Neuronal stem cell (in vitro differentiated cells): Measurements from ENCODE around the gene OR10A5.
A peak's percentile ranks its signal among the peaks of the same experiment; 100 is the strongest.

Experiments
- DNase-seq: peaks from one replicate; pipeline ENCODE4 v3.0.0-alpha.2; 2013; ENCODE audit warnings: low spot score
- H2AFZ ChIP-seq: one replicate; pipeline ENCODE4 v1.6.1; 2013; ENCODE audit warnings: mild to moderate bottlenecking, low read length, inconsistent platforms
- H2AK5ac ChIP-seq: 2 replicates; pipeline ENCODE4 v1.6.1; 2013; ENCODE audit warnings: low read depth, mild to moderate bottlenecking, inconsistent platforms, low read length, moderate library complexity, mixed read lengths
- H2BK120ac ChIP-seq: 2 replicates; pipeline ENCODE4 v1.6.1; 2013; ENCODE audit warnings: low read depth, mild to moderate bottlenecking, inconsistent platforms, low read length, moderate library complexity, mixed read lengths
- H2BK12ac ChIP-seq: one replicate; pipeline ENCODE4 v1.6.1; 2013; ENCODE audit warnings: low read length, inconsistent platforms
- H2BK15ac ChIP-seq: 2 replicates; pipeline ENCODE4 v1.6.1; 2013; ENCODE audit warnings: mild to moderate bottlenecking, low read length, inconsistent platforms, mixed read lengths
- H2BK5ac ChIP-seq: one replicate; pipeline ENCODE4 v1.6.1; 2013; ENCODE audit warnings: inconsistent platforms, mild to moderate bottlenecking, low read length, moderate library complexity
- H3K14ac ChIP-seq: one replicate; pipeline ENCODE4 v1.6.1; 2013; ENCODE audit warnings: low read length, inconsistent platforms
- H3K18ac ChIP-seq: 2 replicates; pipeline ENCODE4 v1.6.1; 2013; ENCODE audit warnings: low read length, inconsistent platforms
- H3K23ac ChIP-seq: 2 replicates; pipeline ENCODE4 v1.6.1; 2013; ENCODE audit warnings: low read depth, mild to moderate bottlenecking, mixed read lengths, low read length, inconsistent platforms; ENCODE audit not compliant: poor library complexity
- H3K27ac ChIP-seq: replicated peaks from 3 replicates; pipeline ENCODE4 v1.5.1; 2013; ENCODE audit warnings: low read length, inconsistent platforms
- H3K27me3 ChIP-seq, 3 experiments: 2 replicates each; pipeline ENCODE4 v1.6.1; 2013; ENCODE audit warnings: low read length in 3 of 3, mild to moderate bottlenecking in 2 of 3, inconsistent platforms in 1 of 3, low read depth in 1 of 3, mixed read lengths in 1 of 3, moderate library complexity in 1 of 3; ENCODE audit not compliant: control insufficient read depth in 3 of 3, insufficient read depth in 3 of 3
- H3K36me3 ChIP-seq, 2 donors: replicated peaks in 1 of 2; 2 replicates each; pipeline ENCODE4 v1.6.1; 2013; ENCODE audit warnings: low read length in 2 of 2; ENCODE audit not compliant: control insufficient read depth in 2 of 2, insufficient read depth in 2 of 2
- H3K4ac ChIP-seq: 2 replicates; pipeline ENCODE4 v1.6.1; 2013; ENCODE audit warnings: inconsistent platforms, mild to moderate bottlenecking, low read length, moderate library complexity
- H3K4me1 ChIP-seq, 2 donors: 1 replicate in 1 of 2; 2 replicates in 1 of 2; pipeline ENCODE4 v1.6.1; 2013; ENCODE audit warnings: low read length in 2 of 2, low read depth in 1 of 2; ENCODE audit not compliant: control insufficient read depth in 2 of 2, insufficient read depth in 1 of 2
- H3K4me2 ChIP-seq: one replicate; pipeline ENCODE4 v1.6.1; 2013; ENCODE audit warnings: mild to moderate bottlenecking, low read length, inconsistent platforms; ENCODE audit not compliant: insufficient read depth, poor library complexity, severe bottlenecking
- H3K4me3 ChIP-seq, 2 donors: 2 replicates each; pipeline ENCODE4 v1.5.1; 2013; ENCODE audit warnings: low read length in 2 of 2, mild to moderate bottlenecking in 2 of 2, inconsistent platforms in 1 of 2, moderate library complexity in 1 of 2
- H3K79me1 ChIP-seq: one replicate; pipeline ENCODE4 v1.6.1; 2013; ENCODE audit warnings: low read depth, mild to moderate bottlenecking, inconsistent platforms, low read length, moderate library complexity
- H3K9ac ChIP-seq: one replicate; pipeline ENCODE4 v1.6.1; 2013; ENCODE audit warnings: mild to moderate bottlenecking, low read depth, low read length, inconsistent platforms; ENCODE audit not compliant: poor library complexity
- H3K9me3 ChIP-seq, 2 donors: replicated peaks in 1 of 2; 2 replicates each; pipeline versions ENCODE3 to v1.6.1; 2013; ENCODE audit warnings: low read length in 2 of 2, mild to moderate bottlenecking in 2 of 2, inconsistent platforms in 1 of 2, low read depth in 1 of 2, mixed read lengths in 1 of 2, moderate library complexity in 1 of 2; ENCODE audit not compliant: control insufficient read depth in 2 of 2, insufficient read depth in 1 of 2
- H4K8ac ChIP-seq: one replicate; pipeline ENCODE4 v1.6.1; 2013; ENCODE audit warnings: low read depth, mild to moderate bottlenecking, inconsistent platforms, low read length, moderate library complexity
- H4K91ac ChIP-seq: one replicate; pipeline ENCODE4 v1.6.1; 2013; ENCODE audit warnings: low read length, low read depth, mild to moderate bottlenecking, inconsistent platforms; ENCODE audit not compliant: poor library complexity
- WGBS, 2 donors: extraction: QIAGEN DNeasy Blood & Tissue Kit; methylation state at CpG; one replicate each; pipeline ENCODE4 v1.1.7; 2013; ENCODE audit warnings: missing lambda C conversion rate in 2 of 2, mixed read lengths in 1 of 2; ENCODE audit not compliant: insufficient read length in 2 of 2, insufficient replicate concordance in 1 of 2; ENCODE audit errors: extremely low coverage in 2 of 2; 5-methylcytosine and 5-hydroxymethylcytosine counted together

The OR10A5 gene

DNA sequence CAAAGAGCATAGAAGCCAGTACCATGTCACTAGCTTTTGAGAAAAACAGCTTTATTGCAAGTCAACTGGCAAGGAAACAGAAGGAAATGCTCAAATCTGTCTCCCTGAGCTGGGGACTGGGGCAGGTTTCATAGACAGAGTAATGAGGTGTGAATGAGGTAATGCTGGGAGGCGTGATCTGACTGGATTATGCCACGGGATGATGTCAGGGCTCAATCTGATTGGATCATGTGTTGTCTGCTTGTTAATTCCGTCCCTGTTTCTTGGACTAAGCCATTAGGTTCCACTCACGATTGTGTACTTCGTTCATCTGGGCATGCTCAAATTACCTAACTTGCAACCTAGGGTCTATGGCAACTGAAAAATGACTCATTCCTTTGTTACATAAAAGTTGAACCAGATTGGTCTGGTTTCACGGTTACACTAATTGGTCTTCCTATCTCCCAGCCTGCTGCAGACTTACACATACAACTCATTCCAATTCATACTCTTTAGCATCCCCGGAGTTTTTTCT, 20.2 kb upstream of the OR10A5 start:
- Histone ChIP-seq H3K79me1 (no peaks in the 10 kb centered on the region), H2AK5ac (no peak overlapping the region), H3K4ac (no peak overlapping the region), H3K18ac (no peak overlapping the region), H2BK12ac (no peak overlapping the region), H3K27ac (no peak overlapping the region), H3K23ac (no peak overlapping the region), H2BK5ac (no peak overlapping the region), H3K4me2 (no peak overlapping the region), H3K36me3 (no peaks in the 10 kb centered on the region), H2BK120ac (no peak overlapping the region), H3K27me3 (no peaks in the 10 kb centered on the region), H3K9me3 (peaks cover 0 to 3% of the 10 kb centered on the region in 2 donors), H3K9ac (no peak overlapping the region), H2AFZ (peak overlapping the region; percentile 8), H2BK15ac (no peak overlapping the region), H4K8ac (no peak overlapping the region), H4K91ac (no peak overlapping the region), H3K14ac (no peak overlapping the region), H3K4me3 (no peak overlapping the region), H3K4me1 (no peaks in the 10 kb centered on the region)
- DNase-seq, result no peak
- WGBS, 2 donors, result no CpG with 5 or more reads among the region's 7 CpGs

DNA sequence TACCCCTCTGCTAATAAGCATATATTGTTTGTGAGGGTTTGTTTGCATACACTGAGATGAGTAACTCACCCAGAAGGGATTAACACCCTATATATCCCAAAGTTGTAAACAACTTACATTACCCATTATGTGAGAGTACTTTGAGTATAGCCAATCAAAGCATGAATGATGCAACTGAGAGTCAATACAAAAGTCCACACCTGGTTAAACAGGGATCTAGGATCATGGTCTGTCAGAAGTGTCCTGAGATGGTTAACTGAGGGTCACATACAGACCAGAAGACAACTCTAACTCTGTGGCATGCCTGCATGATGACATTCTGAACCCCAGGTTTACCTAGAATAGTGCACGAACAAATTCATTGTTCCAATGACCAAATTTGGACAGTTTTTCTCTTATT, 17.4 kb upstream of the OR10A5 start:
- DNase-seq, result no peak
- Histone ChIP-seq H2AK5ac (no peak overlapping the region), H3K4ac (no peak overlapping the region), H2BK15ac (no peak overlapping the region), H3K9ac (no peak overlapping the region), H3K79me1 (no peaks in the 10 kb centered on the region), H3K27me3 (no peaks in the 10 kb centered on the region), H3K36me3 (no peaks in the 10 kb centered on the region), H3K4me1 (peaks cover 0 to under 1% of the 10 kb centered on the region in 2 donors), H3K9me3 (no peaks in the 10 kb centered on the region), H3K4me2 (no peak overlapping the region), H2BK5ac (no peak overlapping the region), H3K14ac (no peak overlapping the region), H3K18ac (no peak overlapping the region), H3K4me3 (no peak overlapping the region), H4K8ac (no peak overlapping the region), H2BK12ac (no peak overlapping the region), H2BK120ac (no peak overlapping the region), H3K27ac (no peak overlapping the region), H2AFZ (no peak overlapping the region), H3K23ac (no peak overlapping the region), H4K91ac (no peak overlapping the region)
- no CpG with 5 or more reads among the region's 1 CpG for WGBS, 2 donors

DNA sequence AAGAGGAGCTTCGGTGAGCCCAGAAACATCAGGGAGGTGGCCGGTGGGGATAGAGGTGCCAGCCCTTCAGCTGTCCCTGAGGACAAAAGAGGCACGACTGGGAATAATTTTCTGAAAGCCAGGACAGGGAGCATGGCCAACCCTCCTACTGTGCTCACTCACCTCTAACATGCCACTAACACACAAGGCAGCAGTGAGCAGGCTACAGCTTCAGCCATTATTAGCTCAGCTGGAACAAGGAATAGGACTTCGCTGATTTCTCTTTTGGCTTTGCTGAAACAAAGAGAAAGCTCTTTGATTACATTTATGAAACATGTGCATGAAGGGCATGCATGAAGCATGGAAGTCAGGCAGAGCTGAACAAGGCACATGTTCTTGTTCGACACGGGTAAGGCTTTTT, 12.1 kb upstream of the OR10A5 start:
- no peak overlapping the region for H3K4me3 ChIP-seq
- H2AFZ ChIP-seq, result peak overlapping the region; percentile 65
- H2BK5ac ChIP-seq, result no peak overlapping the region
- H3K9me3 ChIP-seq, result no peaks in the 10 kb centered on the region
- no peak overlapping the region for H2BK15ac ChIP-seq
- H3K18ac ChIP-seq, result no peak overlapping the region
- no peaks in the 10 kb centered on the region for H3K36me3 ChIP-seq
- no peak overlapping the region for H4K8ac ChIP-seq
- no peaks in the 10 kb centered on the region for H3K79me1 ChIP-seq
- no peak overlapping the region for H2AK5ac ChIP-seq
- H3K14ac ChIP-seq, result no peak overlapping the region
- H3K4ac ChIP-seq, result no peak overlapping the region
- H3K27me3 ChIP-seq, result no peaks in the 10 kb centered on the region
- no peak overlapping the region for H3K4me2 ChIP-seq
- H3K9ac ChIP-seq, result no peak overlapping the region
- peaks cover 5 to 8% of the 10 kb centered on the region in 2 donors for H3K4me1 ChIP-seq
- no peak overlapping the region for H2BK120ac ChIP-seq
- H3K23ac ChIP-seq, result no peak overlapping the region
- H2BK12ac ChIP-seq, result no peak overlapping the region
- no CpG with 5 or more reads among the region's 6 CpGs for WGBS, 2 donors
- DNase-seq, result no peak
- no peak overlapping the region for H4K91ac ChIP-seq
- no peak overlapping the region for H3K27ac ChIP-seq

DNA sequence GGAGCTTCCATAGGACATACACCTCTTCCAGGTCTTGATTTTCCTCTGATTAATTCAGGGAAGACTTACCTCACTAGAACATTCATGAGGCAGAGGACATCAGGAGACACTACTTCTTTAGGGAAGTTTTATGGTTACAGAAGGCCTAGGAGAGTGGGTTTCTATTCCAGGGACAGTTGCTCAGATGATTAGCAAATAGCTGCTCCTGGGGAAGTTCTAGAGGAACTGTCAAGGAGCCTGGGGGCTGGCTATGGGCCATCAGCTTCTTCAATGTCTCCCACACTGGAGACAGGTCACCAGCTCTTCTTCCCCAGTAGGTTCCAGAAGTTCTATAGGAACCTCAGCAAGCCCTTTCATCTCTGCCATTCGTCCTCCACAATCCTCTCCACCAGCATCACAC, 11.5 kb upstream of the OR10A5 start:
- Histone ChIP-seq H4K91ac (no peak overlapping the region), H2AK5ac (no peak overlapping the region)
- WGBS, 2 donors, result no CpG with 5 or more reads among the region's 1 CpG

More for the DNA sequence above, 11.5 kb upstream of the OR10A5 start:
- Histone ChIP-seq H3K27ac (no peak overlapping the region), H3K9me3 (no peaks in the 10 kb centered on the region), H2BK120ac (no peak overlapping the region), H2BK12ac (no peak overlapping the region), H3K14ac (no peak overlapping the region), H3K4me2 (no peak overlapping the region), H3K36me3 (no peaks in the 10 kb centered on the region), H4K8ac (no peak overlapping the region), H3K9ac (no peak overlapping the region), H2BK15ac (no peak overlapping the region), H3K23ac (no peak overlapping the region), H2BK5ac (no peak overlapping the region), H3K27me3 (no peaks in the 10 kb centered on the region), H3K4ac (no peak overlapping the region), H3K79me1 (no peaks in the 10 kb centered on the region), H3K4me1 (peaks cover 5 to 8% of the 10 kb centered on the region in 2 donors), H2AFZ (peak overlapping the region; percentile 65), H3K18ac (no peak overlapping the region), H3K4me3 (no peak overlapping the region)
- DNase-seq, result no peak
